ENCODE results near the gene FKBP10.
"Not testable (repeated sequence)": the region's sequence is repeated elsewhere in the genome, so short reads cannot be mapped to it uniquely, and the experiment has no call there.

Gene FKBP10

DNA sequence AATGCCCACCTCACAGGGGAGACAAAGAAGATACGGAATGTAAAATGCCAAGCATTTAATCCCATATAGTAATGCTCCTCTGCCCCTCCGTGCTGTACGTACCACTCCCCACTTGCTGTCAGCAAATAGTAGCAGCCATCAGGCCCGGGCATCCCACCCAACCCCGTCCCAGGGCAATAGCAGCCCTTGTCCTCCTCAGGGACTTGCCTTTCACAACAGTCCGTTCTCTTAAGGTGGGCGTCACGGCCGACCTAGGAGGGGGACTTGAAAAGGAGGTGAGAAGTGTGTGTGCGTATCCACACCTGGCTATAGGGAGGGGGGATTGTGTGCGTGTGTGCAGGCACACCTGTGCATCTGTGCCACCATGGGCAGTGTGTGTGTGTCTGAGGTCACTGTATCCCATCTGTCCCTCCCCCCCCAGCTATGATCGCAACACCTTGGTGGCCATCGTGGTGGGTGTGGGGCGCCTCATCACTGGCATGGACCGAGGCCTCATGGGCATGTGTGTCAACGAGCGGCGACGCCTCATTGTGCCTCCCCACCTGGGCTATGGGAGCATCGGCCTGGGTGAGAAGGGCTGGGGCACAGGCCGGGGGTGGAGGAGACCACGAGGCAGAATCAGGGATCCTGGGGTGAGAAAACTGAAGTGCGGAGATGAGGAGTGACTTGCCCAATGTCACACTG is 4.0 kb downstream of the FKBP10 start:
- DNase-seq (ENCODE audit: insufficient read length) (no peak), FAIRE-seq (no peak)
- TF ChIP-seq POLR2AphosphoS5 (IDR thresholded peaks at IDR 0.05; ENCODE audit: low read depth, low read length), result no peak
- no peak for TF ChIP-seq TAF1 (IDR thresholded peaks at IDR 0.05; ENCODE audit: borderline replicate concordance, low read depth, low read length)
- no peak for TF ChIP-seq POLR2A (IDR thresholded peaks at IDR 0.05; ENCODE audit: low read depth, low read length)

DNA sequence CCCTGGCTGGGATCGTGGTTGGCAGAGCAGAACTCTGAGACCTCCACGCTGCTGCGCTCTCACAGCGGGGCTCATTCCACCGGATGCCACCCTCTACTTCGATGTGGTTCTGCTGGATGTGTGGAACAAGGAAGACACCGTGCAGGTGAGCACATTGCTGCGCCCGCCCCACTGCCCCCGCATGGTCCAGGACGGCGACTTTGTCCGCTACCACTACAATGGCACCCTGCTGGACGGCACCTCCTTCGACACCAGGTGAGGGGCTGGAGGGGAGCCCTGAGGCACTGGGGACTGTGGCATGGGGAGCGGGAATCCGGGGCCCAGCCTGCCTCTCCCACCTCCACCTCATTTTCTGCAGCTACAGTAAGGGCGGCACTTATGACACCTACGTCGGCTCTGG is 5.2 kb downstream of the FKBP10 start:
- FAIRE-seq (no peak), DNase-seq (ENCODE audit: insufficient read length) (no peak)
- TF ChIP-seq POLR2A (IDR thresholded peaks at IDR 0.05; ENCODE audit: low read depth, low read length), result no peak
- no peak for TF ChIP-seq TAF1 (IDR thresholded peaks at IDR 0.05; ENCODE audit: borderline replicate concordance, low read depth, low read length)
- no peak for TF ChIP-seq POLR2AphosphoS5 (IDR thresholded peaks at IDR 0.05; ENCODE audit: low read depth, low read length)

DNA sequence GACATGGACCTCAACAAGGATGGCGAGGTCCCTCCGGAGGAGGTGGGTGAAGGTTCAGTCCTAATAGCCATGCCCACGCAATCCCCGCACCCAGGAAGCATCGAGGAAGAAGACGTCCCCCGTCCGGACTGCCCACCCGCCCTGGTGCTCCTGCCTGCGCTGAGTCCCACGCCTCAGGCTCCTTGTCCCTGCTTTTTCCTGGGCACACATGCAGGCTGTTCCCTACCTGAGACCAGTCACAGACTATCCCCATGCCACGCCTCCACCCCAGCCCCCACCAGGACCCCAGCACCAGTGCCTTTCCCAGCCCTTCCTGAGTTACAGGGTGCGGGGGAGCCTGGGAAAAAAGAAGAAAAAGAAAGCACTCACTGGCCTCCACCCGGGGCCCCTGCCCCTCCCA is 9.0 kb downstream of the FKBP10 start:
- FAIRE-seq (no peak), DNase-seq (ENCODE audit: insufficient read length) (no peak)
- TF ChIP-seq POLR2AphosphoS5 (IDR thresholded peaks at IDR 0.05; ENCODE audit: low read depth, low read length), result no peak
- no peak for TF ChIP-seq POLR2A (IDR thresholded peaks at IDR 0.05; ENCODE audit: low read depth, low read length)
- no peak for TF ChIP-seq TAF1 (IDR thresholded peaks at IDR 0.05; ENCODE audit: borderline replicate concordance, low read depth, low read length)

DNA sequence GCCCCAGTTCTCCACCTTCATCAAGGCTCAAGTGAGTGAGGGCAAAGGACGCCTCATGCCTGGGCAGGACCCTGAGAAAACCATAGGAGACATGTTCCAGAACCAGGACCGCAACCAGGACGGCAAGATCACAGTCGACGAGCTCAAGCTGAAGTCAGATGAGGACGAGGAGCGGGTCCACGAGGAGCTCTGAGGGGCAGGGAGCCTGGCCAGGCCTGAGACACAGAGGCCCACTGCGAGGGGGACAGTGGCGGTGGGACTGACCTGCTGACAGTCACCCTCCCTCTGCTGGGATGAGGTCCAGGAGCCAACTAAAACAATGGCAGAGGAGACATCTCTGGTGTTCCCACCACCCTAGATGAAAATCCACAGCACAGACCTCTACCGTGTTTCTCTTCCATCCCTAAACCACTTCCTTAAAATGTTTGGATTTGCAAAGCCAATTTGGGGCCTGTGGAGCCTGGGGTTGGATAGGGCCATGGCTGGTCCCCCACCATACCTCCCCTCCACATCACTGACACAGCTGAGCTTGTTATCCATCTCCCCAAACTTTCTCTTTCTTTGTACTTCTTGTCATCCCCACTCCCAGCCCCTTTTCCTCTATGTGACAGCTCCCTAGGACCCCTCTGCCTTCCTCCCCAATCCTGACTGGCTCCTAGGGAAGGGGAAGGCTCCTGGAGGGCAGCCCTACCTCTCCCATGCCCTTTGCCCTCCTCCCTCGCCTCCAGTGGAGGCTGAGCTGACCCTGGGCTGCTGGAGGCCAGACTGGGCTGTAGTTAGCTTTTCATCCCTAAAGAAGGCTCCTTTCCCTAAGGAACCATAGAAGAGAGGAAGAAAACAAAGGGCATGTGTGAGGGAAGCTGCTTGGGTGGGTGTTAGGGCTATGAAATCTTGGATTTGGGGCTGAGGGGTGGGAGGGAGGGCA is 9.7 kb downstream of the FKBP10 start:
- no peak for TF ChIP-seq POLR2A (IDR thresholded peaks at IDR 0.05; ENCODE audit: low read depth, low read length)
- TF ChIP-seq TAF1 (IDR thresholded peaks at IDR 0.05; ENCODE audit: borderline replicate concordance, low read depth, low read length), result no peak
- TF ChIP-seq POLR2AphosphoS5 (IDR thresholded peaks at IDR 0.05; ENCODE audit: low read depth, low read length), result no peak
- no peak for FAIRE-seq
- no peak for DNase-seq (ENCODE audit: insufficient read length)

DNA sequence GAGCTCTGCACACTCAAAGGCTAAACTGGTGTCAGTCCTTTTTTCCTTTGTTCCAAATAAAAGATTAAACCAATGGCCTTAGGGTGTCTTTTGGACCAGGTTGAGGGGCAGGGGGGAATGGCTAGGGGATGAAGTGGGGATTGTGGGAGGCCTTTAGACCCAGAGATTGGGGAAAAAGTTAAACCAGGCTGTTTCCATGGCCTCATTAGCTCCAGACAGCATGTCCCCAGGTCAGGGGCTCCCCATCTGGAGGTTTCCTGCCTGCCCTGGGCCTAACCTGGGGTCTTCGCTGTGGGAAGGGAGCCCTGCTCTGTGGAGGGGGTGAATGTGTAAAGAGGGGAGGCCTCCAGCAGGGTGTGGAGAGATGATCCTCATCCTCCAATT is 10.3 kb downstream of the FKBP10 start:
- FAIRE-seq (no peak), DNase-seq (ENCODE audit: insufficient read length) (no peak)
- TF ChIP-seq TAF1 (IDR thresholded peaks at IDR 0.05; ENCODE audit: borderline replicate concordance, low read depth, low read length) (no peak), POLR2A (IDR thresholded peaks at IDR 0.05; ENCODE audit: low read depth, low read length) (no peak), POLR2AphosphoS5 (IDR thresholded peaks at IDR 0.05; ENCODE audit: low read depth, low read length) (no peak)

DNA sequence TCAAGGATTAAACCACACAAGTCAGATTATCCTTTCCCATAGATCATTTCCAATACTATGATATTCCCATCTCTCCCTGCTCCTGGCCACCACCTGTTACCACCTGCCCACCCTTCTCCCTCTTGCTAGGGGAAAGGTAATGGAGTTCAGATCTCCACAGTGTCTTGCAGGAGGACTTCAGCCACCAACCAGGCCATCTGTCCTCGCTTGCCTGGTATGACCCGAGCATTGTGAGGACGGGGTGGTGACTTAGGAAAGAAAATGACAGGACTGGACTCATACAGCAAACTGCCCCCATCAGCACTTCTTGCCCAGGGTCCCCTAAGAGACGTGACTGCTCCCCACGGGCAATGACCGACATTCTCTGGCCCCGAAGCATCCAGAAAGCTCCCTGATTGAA is 10.8 kb downstream of the FKBP10 start:
- FAIRE-seq, result no peak
- TF ChIP-seq POLR2A (IDR thresholded peaks at IDR 0.05; ENCODE audit: low read depth, low read length), result no peak
- DNase-seq (ENCODE audit: insufficient read length), result no peak

DNA sequence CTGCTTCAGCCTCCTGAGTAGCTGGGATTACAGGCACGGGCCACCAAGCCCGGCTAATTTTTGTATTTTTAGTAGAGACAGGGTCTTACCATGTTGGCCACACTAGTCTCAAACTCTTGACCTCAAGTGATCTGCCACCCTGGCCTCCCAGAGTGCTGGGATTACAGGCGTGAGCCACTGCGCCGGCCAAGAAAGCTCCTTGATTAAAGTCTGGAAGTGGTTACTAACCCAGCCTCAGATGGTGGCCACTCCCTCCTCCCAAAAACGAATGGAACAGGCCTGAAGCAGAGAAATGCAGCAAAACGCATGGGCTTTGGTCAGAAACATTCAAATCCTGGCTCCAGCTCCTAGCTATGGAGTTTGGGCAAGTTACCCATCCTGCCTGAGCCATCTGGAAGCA is 11.3 kb downstream of the FKBP10 start:
- no peak for TF ChIP-seq TAF1 (IDR thresholded peaks at IDR 0.05; ENCODE audit: borderline replicate concordance, low read depth, low read length)
- no peak for TF ChIP-seq POLR2AphosphoS5 (IDR thresholded peaks at IDR 0.05; ENCODE audit: low read depth, low read length)
- TF ChIP-seq POLR2A (IDR thresholded peaks at IDR 0.05; ENCODE audit: low read depth, low read length), result no peak
- FAIRE-seq, result no peak
- no peak for DNase-seq (ENCODE audit: insufficient read length)

DNA sequence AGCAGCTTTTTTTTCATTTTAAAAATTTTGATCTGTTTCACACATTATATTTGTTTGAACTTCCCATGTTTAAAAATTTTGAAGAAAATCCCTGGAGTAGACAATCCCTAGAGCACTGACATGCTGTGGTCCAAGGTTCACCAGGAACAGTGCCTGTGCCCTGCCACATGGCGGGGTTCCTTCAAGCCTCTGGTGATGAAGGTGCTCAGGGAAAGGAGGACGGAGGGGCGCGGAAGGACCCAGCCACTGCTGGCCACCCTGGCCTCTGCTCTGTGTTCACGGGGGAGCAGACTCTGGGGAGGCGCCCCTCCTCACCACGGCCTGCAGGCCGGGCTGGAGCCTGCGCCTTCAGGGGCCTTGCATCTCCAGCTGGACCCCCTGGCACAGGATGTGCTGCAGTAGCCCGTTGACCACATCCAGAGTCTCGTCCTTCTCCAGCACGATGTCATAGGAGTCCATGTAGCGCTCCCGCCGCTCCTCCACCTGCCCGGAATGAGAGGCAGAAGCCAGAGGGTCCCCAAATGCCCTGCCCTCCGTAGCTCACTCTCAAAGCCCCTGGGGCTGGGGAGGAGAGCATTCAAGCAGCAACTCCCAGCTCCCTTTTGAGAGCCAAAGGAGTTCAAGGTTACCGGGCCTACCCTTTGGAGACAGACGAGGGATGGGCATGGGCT is 12.5 kb downstream of the FKBP10 start:
- TF ChIP-seq TAF1 (IDR thresholded peaks at IDR 0.05; ENCODE audit: borderline replicate concordance, low read depth, low read length), result no peak
- TF ChIP-seq POLR2A (IDR thresholded peaks at IDR 0.05; ENCODE audit: low read depth, low read length), result no peak
- no peak for TF ChIP-seq POLR2AphosphoS5 (IDR thresholded peaks at IDR 0.05; ENCODE audit: low read depth, low read length)
- DNase-seq (ENCODE audit: insufficient read length), result no peak
- no peak for FAIRE-seq

DNA sequence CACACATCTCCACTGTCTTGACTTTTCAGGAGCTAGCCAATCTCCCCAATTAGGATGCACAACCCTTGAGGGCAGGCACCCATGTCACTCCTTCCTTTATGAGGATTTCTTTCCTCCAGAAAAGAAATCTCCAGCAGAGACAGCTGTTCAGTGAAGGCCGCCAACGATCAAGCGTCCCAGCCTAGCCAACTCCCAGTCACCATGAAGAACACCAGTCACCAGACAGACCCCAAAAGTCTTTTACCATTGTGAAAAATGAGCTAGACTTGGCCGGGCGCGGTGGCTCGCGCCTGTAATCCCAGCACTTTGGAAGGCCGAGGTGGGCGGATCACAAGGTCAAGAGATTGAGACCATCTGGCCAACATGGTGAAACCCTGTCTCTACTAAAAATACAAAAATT is 17.2 kb downstream of the FKBP10 start:
- FAIRE-seq; DNase-seq (ENCODE audit: insufficient read length): not testable (repeated sequence)

DNA sequence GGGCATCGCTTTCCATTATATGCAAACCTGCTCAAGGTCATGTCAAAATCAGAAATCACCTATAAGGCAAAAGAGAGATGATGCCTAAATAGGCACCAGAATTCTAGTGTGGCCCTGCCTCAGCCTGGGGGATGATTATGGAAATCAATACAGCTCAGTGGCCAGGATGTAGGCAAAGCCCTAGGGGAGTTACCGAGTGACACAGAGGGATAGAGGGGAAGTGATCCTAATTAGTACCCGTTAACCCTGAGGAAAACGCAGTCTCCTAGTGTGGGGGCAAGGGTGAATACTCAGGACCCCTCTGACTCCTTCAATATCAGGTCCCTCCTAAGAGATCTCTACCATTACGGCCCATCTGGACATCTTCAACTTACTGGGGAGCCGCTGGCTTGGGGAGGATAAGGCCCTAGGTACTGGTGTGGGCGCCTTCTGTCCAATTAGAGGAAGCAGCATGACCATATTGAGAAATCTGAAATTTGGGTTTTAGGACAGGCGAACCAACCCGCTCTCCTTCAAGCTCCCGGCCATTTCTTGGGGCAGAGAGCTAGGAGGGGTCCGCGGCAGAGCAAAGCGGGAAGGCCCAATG is 22.5 kb downstream of the FKBP10 start:
- no peak for TF ChIP-seq POLR2A (IDR thresholded peaks at IDR 0.05; ENCODE audit: low read depth, low read length)
- TF ChIP-seq TAF1 (IDR thresholded peaks at IDR 0.05; ENCODE audit: borderline replicate concordance, low read depth, low read length), result no peak
- no peak for TF ChIP-seq POLR2AphosphoS5 (IDR thresholded peaks at IDR 0.05; ENCODE audit: low read depth, low read length)
- no peak for DNase-seq (ENCODE audit: insufficient read length)
- no peak for FAIRE-seq

DNA sequence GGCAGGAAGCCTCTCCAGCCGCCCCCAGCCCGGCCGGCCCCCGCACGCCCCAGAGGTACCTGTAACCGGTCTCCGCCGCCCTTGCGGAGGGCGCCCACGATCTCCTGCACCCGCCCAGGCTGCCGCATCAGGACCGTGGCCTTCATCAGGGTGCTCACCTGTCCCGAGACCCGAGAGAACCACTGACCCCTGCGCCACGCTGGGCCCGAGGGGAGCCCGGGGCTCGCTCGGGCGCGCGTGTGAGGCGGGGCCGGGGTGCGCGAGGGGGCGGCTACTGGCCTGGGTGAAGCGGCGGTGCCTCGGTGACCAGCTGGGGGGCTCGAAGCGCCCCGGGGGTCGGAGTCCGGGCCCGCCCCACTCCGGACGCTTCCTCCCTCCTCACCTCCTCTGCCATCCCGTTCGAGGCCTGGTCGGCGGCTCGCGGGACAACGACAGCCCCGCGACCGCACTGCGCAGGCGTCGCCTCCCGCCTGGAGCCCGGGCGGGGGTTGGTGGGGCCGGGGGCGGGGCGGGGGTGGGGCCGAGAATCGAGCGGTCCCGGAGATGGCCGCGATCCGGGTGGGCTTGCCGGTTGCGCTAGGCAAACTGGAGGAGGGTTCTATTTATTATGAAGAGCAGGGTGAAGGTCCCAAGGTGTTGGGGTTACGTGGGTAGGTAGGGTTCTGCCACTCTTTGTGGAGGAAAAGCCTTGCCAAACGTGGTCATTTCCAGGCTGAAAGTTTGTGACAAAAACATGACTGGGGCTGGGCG is 23.2 kb downstream of the FKBP10 start, which contains the start of gene NT5C3B:
Gene NT5C3B, minus strand, starts transcription at position 433 of the 750 bp plus-strand sequence. Its CDS starts 39 bp downstream, at position 394.
- TF ChIP-seq POLR2AphosphoS5 (IDR thresholded peaks at IDR 0.05; ENCODE audit: low read depth, low read length) (no peak), POLR2A (IDR thresholded peaks at IDR 0.05; ENCODE audit: low read depth, low read length) (peak; percentile 49; the same call in 1 of the 2 replicates)
- peak; percentile 85 for DNase-seq (ENCODE audit: insufficient read length)
- peak; percentile 40 for FAIRE-seq
